Measurements from ENCODE around the gene KLF3.

Gene KLF3

GRCh38 chr4:38745881-38746280, 81.9 kb downstream of the KLF3 start:
- no peak overlapping the region for H3K27ac ChIP-seq (ENCODE audit: low read depth, low read length)
- H3K36me3 ChIP-seq (ENCODE audit: control insufficient read depth, insufficient read depth, low read length): no peaks in the 10 kb centered on the region
- no peak overlapping the region for H3K4me3 ChIP-seq (ENCODE audit: low read depth, low read length)
- peaks cover 13% of the 10 kb centered on the region for H3K9me3 ChIP-seq (ENCODE audit: control insufficient read depth, insufficient read depth, low read depth, low read length)
- H3K9ac ChIP-seq (ENCODE audit: low read length): no peak overlapping the region
- H3K4me1 ChIP-seq (ENCODE audit: control insufficient read depth, insufficient read depth, low read length): no peaks in the 10 kb centered on the region
- H3K27me3 ChIP-seq (ENCODE audit: control insufficient read depth, insufficient read depth, low read length): no peaks in the 10 kb centered on the region

- Histone ChIP-seq H3K36me3 (ENCODE audit: control insufficient read depth, insufficient read depth, low read length) (no peaks in the 10 kb centered on the region), H3K4me1 (ENCODE audit: control insufficient read depth, insufficient read depth, low read length) (peaks cover 11% of the 10 kb centered on the region; the same call in 1 of the 2 replicates), H3K4me3 (ENCODE audit: low read depth, low read length) (no peak overlapping the region), H3K27me3 (ENCODE audit: control insufficient read depth, insufficient read depth, low read length) (no peaks in the 10 kb centered on the region), H3K9ac (ENCODE audit: low read length) (no peak overlapping the region), H3K9me3 (ENCODE audit: control insufficient read depth, insufficient read depth, low read depth, low read length) (peaks cover 13% of the 10 kb centered on the region), H3K27ac (ENCODE audit: low read depth, low read length) (no peak overlapping the region)
Measured at GRCh38 chr4:38747629-38748028, 83.6 kb downstream of the KLF3 start.

- Histone ChIP-seq H3K4me1 (ENCODE audit: control insufficient read depth, insufficient read depth, low read length) (peaks cover 17% of the 10 kb centered on the region), H3K27ac (ENCODE audit: low read depth, low read length) (no peak overlapping the region), H3K4me3 (ENCODE audit: low read depth, low read length) (no peak overlapping the region), H3K27me3 (ENCODE audit: control insufficient read depth, insufficient read depth, low read length) (no peaks in the 10 kb centered on the region), H3K36me3 (ENCODE audit: control insufficient read depth, insufficient read depth, low read length) (no peaks in the 10 kb centered on the region), H3K9me3 (ENCODE audit: control insufficient read depth, insufficient read depth, low read depth, low read length) (peaks cover 13% of the 10 kb centered on the region), H3K9ac (ENCODE audit: low read length) (no peak overlapping the region)
Measured at GRCh38 chr4:38749336-38749735, 85.3 kb downstream of the KLF3 start.

Data from HUES6 (cell line).